ENCODE measurements around the gene JPT2.

The JPT2 gene

DNA sequence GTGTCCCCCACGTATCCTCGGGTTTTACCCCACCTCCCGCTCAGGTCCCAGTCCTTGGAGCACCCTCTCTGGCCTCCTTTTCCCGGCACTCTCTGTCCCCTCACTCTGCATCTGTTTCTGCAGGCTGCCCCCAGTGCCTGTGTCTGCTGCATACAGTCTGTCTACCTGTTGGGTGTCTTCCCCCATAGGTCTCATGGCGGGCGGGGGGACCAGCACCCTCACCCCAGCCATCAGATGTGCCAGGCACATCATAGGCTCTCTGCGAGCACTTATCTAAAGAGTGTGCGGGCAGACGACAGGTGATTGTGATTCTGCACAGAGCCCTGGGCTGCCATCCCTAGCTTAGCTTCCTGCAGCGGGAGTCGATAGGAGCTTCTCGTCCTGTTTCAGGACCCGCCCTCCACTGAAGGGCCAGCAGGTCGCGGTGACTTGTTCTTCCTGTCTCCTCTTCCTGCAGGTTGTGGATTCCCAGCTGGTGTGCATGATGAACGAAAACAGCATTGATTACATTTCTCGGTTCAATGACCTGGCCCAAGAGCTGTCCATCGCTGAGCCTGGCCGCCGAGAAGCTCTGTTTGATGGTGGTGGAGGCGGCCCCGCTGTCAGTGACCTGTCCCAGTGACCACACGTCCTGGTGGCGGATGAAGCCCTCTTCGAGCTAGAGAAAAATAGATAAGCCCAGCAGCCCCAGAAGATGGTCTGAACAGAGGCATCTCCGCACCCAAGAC, 4.5 kb upstream of the JPT2 start:
- no peak overlapping the region for H3K4me3 ChIP-seq (ENCODE audit: low read depth, low read length)

DNA sequence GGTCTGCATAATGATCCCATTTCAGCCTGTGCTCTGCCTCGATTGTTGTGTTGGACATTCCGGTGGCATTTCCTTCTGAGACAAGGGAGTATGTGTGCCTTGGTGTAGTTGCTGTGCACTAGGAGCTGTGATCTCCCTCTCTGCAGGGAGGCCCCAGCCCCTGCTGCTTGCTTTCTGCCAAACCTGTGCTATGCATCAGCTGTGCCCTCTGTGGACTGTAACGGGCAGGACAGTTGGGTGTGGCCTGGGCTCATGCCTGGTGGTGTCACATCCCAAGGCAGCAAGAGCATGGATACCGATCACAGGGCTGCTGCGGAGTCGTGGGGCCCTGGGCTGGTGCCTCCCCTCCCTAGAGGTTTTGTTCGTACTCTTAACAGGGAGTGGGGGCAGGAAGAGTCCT, 3.8 kb upstream of the JPT2 start:
- no peak overlapping the region for H3K4me3 ChIP-seq (ENCODE audit: low read depth, low read length)

DNA sequence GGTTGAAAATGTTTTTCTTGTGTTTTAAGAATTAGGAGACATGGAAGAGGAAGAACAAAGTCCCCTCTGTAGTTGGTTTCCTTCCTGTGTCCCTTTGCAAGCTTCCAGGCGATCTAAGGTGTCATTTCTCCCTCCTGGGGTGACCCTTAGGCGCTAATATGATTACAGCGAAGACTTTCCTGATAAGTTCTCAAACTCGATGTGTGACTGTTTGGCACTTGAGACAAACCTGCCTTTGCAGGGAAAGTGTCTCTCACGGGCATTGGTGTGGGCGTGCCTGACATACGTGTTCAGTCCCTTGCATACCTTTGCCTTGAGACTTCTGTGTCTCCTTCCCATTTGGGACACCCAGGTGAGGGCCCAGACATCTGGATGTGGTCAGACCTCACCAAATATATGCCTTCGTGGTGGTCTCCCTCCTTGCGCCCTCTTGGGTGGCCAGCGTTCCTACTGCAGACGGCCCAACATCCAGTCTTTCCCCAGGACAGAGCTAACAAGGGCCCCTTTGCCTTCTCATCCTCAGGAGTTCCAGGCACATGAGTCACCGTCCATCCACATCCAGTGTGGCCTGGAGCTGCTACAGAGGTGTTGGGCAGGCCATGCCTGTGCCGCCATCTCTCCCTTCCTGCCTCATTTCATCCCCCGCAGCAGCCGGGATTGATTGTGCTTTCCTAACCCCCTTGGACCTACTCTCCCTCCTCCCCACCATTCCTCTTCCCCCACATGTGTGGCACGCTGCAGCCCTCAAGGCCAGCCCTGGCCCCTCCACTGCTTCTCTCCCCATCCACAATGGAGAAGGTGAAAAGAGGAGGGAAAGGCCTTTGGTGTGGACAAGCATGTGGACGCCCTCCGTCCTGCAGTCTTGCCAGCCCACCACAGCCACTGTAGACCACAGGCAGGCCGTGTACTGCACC, 3.1 kb upstream of the JPT2 start:
- no peak overlapping the region for H3K4me3 ChIP-seq (ENCODE audit: low read depth, low read length)

DNA sequence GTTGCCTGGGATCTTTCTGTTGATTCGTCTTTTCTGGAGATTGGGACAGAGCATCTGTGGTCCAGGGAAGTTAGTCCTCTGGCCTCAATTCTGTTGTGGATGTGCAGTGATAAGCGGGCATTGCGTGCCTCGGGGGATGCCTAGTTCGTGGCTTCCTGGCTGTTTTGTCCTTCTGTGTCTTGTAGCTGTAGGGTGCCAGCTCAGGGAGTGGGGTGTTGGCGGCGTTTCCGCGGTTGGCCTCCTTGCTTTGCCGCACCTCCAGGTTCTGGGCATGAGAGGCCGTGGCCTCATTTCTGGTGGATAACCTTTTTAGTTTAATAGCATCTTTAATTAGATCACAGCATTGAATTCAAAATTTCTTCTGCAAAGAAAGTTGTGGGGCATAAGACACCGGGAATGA, 1.4 kb upstream of the JPT2 start:
- no peak overlapping the region for H3K4me3 ChIP-seq (ENCODE audit: low read depth, low read length)

DNA sequence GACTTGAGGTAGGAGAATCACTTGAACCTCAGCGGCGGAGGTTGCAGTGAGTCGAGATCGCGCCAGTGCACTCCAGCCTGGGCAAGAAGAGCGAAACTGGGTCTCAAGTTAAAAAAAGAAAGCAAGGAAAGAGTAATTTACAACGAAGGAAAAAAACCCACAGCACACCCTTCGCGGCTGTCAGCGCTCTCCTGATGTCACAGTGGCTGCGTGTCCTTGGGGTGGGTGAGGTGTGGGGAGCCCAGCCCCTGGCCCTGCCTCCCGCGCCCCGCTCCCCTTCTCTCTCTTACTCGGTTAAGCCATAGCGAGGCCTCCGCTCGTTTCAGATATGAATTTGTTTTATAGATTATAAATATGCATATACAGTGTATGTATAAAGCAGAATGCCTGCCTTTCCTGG, 740 bp upstream of the JPT2 start:
- no peak overlapping the region for H3K4me3 ChIP-seq (ENCODE audit: low read depth, low read length)

DNA sequence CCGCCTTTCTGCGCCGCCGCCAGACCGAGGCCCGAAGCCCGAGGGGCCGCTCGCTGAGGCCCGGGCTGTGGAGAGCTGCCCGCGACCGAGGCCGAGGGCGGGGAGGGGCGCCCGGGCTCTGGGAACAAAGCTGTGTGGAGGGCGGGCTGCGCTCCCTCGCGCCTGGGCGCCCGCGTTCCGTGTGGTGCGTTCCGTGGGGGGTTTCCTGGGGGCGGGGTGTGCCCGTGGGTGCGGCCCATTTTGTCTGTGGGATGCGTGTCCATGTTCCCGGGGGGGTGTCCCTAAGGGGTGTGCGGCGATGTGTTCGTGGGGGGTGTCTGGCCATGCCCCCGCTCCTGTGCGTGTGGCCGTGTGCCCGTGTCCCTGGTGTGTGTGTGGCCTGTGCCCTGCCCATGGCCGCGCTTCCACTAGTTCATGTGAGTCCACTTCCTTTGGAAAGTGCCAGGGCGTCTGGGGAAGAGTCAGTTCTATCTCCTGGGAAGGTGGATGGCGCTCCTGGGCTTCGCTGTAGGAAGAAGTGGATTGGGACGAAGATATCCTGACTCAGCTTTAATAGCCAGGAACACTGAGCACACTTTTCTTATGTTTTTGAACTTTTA, 520 bp downstream of the JPT2 start:
- peak overlapping the region; percentile 89 for H3K4me3 ChIP-seq (ENCODE audit: low read depth, low read length)

DNA sequence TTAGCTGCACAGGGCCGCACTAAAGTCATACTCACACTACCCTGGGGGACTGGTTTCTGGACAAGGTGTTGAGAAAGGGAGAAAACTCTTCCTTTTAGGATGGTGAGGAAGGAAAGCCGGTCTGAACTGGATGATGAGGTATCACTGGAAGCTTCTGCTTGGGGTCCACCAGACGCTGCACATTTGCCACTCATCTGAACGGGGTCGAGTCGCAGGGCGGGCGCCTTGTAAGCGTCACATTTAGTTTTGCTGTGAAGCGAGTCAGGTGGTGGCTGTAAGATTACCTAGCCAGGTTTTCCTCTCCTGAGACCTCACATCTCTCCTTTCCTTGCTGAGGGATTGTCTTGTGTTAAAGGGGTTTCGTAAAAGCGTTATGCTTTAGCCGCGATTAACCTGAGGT, 2.3 kb downstream of the JPT2 start:
- no peak overlapping the region for H3K4me3 ChIP-seq (ENCODE audit: low read depth, low read length)

DNA sequence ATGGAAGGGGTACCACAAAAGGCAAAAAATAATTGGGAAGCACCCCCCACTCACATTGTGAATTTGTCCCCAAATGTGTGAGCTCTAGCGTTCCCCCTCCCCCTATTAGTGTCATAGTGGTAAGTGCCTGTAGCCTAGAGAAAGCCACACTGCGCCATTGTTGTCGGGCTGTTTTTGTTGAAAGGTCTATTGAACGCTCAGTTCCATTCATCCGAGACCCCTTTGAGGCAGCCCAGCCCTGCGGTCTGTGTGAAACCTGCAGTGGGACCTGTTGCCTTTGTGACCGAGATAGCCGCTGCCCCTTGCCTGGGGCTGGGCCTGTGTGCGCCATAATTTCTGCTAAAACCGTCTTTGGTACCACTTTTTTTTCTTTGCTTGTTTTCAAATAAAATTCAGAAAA, 3.0 kb downstream of the JPT2 start:
- H3K4me3 ChIP-seq (ENCODE audit: low read depth, low read length), result no peak overlapping the region

DNA sequence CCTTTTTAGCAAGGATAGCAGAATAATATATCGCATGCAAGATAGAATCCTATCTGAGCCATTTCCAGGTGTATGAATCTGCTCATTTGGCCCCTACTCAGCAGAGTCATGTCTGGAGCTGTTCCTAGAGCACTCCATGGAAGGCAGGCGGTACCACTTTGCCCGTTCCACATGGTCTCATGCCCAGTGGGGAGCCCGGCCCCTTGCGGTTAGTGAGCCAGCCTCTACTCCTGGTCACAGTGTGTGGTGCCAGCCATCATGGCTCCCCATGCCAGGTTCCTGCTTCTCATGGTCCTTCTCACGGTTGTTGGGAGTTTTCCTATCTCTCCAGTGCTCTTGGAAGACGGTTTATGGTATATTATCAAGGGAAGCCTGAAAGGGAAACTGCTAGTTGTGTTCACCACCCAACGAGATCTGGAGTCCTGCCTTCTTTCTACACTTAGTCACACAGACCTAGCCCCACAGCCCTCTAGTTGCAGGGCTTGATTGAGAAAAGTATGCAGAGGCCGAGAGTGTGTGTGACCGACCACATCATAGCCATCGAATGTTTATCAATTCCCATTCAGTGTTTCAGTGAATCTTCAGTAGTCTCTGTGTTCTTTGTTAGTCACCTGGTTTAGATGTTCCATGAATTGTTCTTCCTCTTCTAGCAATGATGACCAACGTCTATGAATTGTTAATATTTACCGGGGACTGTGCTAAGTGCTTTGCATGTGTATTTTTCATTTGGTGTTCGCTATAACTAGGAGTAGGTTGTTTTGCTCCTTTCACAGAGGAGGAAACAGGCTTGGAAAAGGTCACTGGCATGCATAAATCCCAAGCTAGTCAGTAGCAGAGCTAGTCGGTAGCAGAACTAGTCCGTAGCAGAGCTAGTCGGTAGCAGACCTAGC, 9.6 kb downstream of the JPT2 start:
- no peak overlapping the region for H3K4me3 ChIP-seq (ENCODE audit: low read depth, low read length)

DNA sequence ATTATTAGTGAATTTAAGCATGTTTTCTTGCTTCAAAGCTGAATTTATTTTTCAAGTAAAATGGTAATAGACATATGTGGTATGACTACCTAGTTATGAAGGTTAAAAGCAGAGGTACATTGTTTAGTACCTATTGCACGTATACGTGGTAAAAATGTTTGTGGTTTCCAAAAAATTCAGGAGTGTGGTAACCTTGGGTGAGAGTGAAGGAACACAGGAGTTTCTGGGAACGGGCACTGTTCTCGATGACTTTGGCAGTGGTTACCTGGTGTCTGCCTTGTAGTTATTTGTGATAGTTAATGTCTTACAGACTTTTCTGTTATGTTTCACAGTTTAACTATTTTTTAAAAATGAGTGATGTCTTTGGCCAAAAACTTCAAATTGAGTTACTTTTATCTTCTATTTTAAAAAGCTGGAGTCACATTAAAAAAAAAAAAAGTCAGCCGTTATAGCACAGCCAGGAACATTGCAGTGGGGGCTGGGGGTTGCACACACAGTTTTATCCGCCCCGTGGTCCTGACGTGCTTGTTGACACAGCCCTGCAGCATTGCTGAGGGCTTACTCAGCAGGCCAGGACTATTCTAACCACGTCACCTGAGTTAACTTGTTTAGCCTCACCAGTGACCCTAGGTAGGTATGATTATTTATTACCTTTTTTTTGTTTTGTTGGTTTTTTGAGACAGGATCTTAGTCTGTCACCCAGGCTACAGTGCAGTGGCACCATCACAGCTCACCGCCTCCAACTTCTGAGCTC, 10.9 kb downstream of the JPT2 start:
- no peak overlapping the region for H3K4me3 ChIP-seq (ENCODE audit: low read depth, low read length)

DNA sequence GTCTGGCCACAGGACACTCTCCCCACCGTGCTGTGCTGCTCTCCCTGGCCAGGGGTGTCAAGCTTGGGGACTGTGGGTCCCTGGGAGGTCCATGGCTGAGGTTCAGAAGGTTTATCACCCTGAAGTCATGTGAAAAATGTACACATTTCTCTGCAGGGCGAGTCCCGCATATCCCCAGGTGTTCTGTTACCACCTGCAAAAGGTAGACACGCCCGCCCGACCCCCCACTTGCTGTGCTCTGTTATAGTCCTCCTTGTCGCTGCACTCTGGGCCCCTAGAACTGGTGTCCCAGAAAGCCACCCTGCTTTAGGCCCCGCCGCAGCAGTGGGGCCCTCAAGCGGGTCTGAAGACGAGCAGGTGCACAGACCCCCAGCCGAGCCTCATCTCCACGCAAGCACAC, 11.8 kb downstream of the JPT2 start:
- H3K4me3 ChIP-seq (ENCODE audit: low read depth, low read length), result no peak overlapping the region

DNA sequence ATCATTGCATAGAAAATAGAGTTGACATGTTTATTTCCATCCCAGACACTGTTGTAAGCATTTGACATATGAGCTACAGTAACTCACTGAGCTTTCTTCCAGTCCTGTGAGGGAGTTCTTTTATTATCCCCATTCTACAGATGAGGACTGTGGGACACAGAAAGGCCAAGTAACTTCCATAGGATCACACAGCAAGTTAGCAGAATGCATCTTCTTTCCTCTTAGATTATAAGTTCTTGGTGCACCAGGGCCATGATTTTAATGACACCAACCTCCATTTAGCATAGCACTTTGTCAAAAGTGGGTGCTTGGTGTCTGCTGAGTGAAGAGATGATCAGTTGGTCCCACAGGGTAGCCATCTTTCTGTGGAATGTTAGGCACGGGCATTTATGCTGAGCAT, 12.7 kb downstream of the JPT2 start:
- no peak overlapping the region for H3K4me3 ChIP-seq (ENCODE audit: low read depth, low read length)

DNA sequence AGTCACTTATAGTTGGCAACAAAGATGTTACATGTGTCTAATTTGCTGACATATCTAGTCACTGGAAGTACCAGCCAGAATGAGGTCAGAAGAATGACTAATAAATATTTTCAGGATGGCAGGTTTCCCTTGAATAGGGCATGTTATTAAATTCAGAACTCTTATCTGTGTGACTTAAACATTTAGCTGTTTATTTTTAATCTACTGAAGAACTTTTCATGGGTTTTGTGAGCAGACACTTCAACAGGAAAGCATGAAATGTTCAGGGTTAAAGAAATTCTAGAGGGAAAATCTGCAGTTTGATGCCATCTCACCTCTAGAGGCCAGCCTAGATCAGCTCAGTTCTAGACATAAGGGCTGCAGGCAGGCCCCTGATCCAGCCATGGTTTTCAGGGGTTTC, 13.2 kb downstream of the JPT2 start:
- no peak overlapping the region for H3K4me3 ChIP-seq (ENCODE audit: low read depth, low read length)

DNA sequence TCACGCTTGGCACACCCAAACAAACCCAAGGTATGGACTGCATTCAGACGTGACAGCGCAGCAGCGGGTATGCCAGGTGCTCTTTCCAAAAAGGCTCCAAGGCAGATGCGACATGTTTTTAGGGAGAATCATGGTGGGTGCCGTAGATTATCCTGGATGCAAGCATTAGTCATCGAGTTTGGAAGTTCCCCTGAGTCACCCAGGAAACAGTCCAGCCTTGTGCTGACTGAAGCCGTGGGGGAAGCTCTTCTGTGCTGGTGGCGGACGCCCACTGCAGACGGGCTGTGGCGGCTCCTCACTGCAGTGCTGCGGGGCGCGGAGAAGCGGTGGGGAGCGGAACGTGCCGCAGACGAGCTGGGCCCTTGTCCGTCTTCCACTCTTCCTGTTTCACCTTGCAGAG, 13.9 kb downstream of the JPT2 start:
- no peak overlapping the region for H3K4me3 ChIP-seq (ENCODE audit: low read depth, low read length)

DNA sequence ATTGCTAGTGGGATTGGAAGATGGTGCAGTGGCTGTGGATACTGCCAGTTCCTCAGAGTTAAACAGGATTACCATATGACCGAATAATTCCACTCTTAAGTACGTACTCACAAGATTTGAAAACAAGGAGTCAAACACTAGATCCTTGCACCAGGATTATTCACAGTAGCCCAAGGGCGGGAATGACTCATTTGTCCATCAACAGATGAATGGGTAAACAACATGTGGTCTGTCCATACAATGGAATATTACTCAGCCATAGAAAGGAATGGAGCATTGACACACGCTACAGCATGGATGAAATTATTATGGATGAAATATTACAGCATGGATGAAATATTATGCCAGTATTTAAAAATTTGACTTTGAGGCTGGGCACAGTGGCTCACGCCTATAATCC, 18.8 kb downstream of the JPT2 start:
- H3K4me3 ChIP-seq (ENCODE audit: low read depth, low read length), result no peak overlapping the region

DNA sequence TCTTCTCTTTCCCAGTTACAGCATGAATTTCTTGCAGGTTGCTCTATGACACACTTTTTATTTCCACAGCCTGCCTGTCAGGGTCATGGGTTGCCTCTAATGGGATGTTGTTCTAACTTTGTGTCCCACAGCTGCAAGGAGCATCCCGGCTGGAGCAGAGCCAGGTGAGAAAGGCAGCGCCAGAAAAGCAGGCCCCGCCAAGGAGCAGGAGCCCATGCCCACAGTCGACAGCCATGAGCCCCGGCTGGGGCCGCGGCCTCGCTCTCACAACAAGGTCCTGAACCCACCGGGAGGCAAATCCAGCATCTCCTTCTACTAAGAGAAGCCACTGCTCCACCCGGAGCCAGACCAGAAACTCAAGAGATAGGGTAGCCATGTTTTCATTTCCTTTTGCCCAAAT, 20.6 kb downstream of the JPT2 start:
- no peak overlapping the region for H3K4me3 ChIP-seq (ENCODE audit: low read depth, low read length)

DNA sequence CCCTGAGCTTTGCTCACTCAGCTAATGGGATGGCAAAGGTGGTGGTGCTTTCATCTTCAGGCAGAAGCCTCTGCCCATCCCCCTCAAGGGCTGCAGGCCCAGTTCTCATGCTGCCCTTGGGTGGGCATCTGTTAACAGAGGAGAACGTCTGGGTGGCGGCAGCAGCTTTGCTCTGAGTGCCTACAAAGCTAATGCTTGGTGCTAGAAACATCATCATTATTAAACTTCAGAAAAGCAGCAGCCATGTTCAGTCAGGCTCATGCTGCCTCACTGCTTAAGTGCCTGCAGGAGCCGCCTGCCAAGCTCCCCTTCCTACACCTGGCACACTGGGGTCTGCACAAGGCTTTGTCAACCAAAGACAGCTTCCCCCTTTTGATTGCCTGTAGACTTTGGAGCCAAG, 22.2 kb downstream of the JPT2 start:
- H3K4me3 ChIP-seq (ENCODE audit: low read depth, low read length), result no peak overlapping the region

DNA sequence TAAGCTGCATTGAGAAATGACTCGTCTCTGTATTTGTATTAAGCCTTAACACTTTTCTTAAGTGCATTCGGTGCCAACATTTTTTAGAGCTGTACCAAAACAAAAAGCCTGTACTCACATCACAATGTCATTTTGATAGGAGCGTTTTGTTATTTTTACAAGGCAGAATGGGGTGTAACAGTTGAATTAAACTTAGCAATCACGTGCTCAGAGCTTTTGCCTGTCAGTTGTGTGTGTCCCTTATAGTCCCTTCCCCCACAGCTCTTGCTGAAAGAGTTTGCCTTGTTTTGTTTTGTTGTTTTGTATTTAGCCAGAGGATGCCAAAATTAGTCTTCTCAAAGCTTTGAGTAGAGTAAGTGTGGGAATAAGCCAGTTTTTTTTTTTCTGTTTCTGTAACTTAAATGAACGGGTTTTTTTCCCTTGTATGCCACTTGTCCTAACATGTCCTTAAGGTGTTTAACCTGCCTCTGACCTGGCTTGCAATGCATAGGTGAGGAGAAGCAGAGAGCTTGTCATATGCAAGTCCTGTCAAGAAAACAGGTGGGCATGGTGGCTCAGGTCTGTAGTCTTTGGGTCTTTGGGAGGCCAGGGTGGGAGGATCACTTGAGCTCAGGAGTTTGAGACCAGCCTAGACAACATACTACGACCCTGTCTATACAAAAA, 23.3 kb downstream of the JPT2 start:
- H3K4me3 ChIP-seq (ENCODE audit: low read depth, low read length), result no peak overlapping the region

DNA sequence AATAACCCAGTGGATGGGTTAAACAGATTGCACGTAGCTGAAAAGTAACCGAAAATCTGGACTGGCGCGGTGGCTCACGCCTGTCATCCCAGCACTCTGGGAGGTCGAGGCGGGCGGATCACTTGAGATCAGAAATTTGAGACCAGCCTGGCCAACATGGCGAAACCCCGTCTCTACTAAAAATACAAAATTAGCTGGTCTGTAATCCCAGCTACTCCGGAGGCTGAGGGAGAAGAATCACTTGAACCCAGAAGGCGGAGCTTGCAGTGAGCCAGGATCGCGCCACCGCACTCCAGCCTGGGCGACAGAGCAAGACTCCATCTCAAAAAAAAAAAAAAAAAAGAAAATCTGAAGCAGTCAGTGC, 27.2 kb downstream of the JPT2 start:
- H3K4me3 ChIP-seq (ENCODE audit: low read depth, low read length), result peak overlapping the region; percentile 98
